ENCODE measurements around the gene VIPR2.

VIPR2 gene

GRCh38 chr7:159016591-159016990, 128.1 kb downstream of the VIPR2 start:
- DNase-seq (ENCODE audit: insufficient read length, low spot score) (no peak), FAIRE-seq (no peak)
- no peak for TF ChIP-seq POLR2AphosphoS5 (IDR thresholded peaks at IDR 0.05; ENCODE audit: low read depth, low read length)
- no peak for TF ChIP-seq SPI1 (IDR thresholded peaks at IDR 0.05; ENCODE audit: low read depth, low read length)
- no peak for TF ChIP-seq TAF1 (IDR thresholded peaks at IDR 0.05; ENCODE audit: low read depth, low read length)
- TF ChIP-seq POLR2A (IDR thresholded peaks at IDR 0.05; ENCODE audit: low read depth, low read length) = no peak
- no peak for TF ChIP-seq POU2F2 (IDR thresholded peaks at IDR 0.05; ENCODE audit: low read depth, low read length)
- no peak for TF ChIP-seq PAX5 (IDR thresholded peaks at IDR 0.05; ENCODE audit: insufficient read depth, low read length, severe bottlenecking)

- TF ChIP-seq POLR2AphosphoS5 (IDR thresholded peaks at IDR 0.05; ENCODE audit: low read depth, low read length) (no peak), POU2F2 (IDR thresholded peaks at IDR 0.05; ENCODE audit: low read depth, low read length) (no peak), SPI1 (IDR thresholded peaks at IDR 0.05; ENCODE audit: low read depth, low read length) (no peak), TAF1 (IDR thresholded peaks at IDR 0.05; ENCODE audit: low read depth, low read length) (no peak), PAX5 (IDR thresholded peaks at IDR 0.05; ENCODE audit: insufficient read depth, low read length, severe bottlenecking) (no peak), POLR2A (IDR thresholded peaks at IDR 0.05; ENCODE audit: low read depth, low read length) (no peak)
- no peak for FAIRE-seq
- no peak for DNase-seq (ENCODE audit: insufficient read length, low spot score)
Observed at GRCh38 chr7:159015454-159016410, 128.9 kb downstream of the VIPR2 start.

GRCh38 chr7:159015081-159015453, 129.6 kb downstream of the VIPR2 start:
- no peak for DNase-seq (ENCODE audit: insufficient read length, low spot score)
- FAIRE-seq = no peak
- TF ChIP-seq PAX5 (IDR thresholded peaks at IDR 0.05; ENCODE audit: insufficient read depth, low read length, severe bottlenecking) = no peak

- TF ChIP-seq POLR2A (IDR thresholded peaks at IDR 0.05; ENCODE audit: low read depth, low read length) = no peak
- TF ChIP-seq PAX5 (IDR thresholded peaks at IDR 0.05; ENCODE audit: insufficient read depth, low read length, severe bottlenecking) = no peak
- FAIRE-seq = no peak
- DNase-seq (ENCODE audit: insufficient read length, low spot score) = no peak
Observed at GRCh38 chr7:159014297-159015062, 130.2 kb downstream of the VIPR2 start.

- no peak for TF ChIP-seq SPI1 (IDR thresholded peaks at IDR 0.05; ENCODE audit: low read depth, low read length)
- TF ChIP-seq POLR2A (IDR thresholded peaks at IDR 0.05; ENCODE audit: low read depth, low read length) = no peak
- no peak for TF ChIP-seq TAF1 (IDR thresholded peaks at IDR 0.05; ENCODE audit: low read depth, low read length)
- no peak for TF ChIP-seq POU2F2 (IDR thresholded peaks at IDR 0.05; ENCODE audit: low read depth, low read length)
- no peak for DNase-seq (ENCODE audit: insufficient read length, low spot score)
- FAIRE-seq = no peak
Observed at GRCh38 chr7:159013825-159014289, 130.8 kb downstream of the VIPR2 start.

- TF ChIP-seq POU2F2 (IDR thresholded peaks at IDR 0.05; ENCODE audit: low read depth, low read length) (no peak), SPI1 (IDR thresholded peaks at IDR 0.05; ENCODE audit: low read depth, low read length) (no peak), PAX5 (IDR thresholded peaks at IDR 0.05; ENCODE audit: insufficient read depth, low read length, severe bottlenecking) (no peak), POLR2AphosphoS5 (IDR thresholded peaks at IDR 0.05; ENCODE audit: low read depth, low read length) (no peak), POLR2A (IDR thresholded peaks at IDR 0.05; ENCODE audit: low read depth, low read length) (no peak)
- DNase-seq (ENCODE audit: insufficient read length, low spot score) (no peak), FAIRE-seq (no peak)
Observed at GRCh38 chr7:159013181-159013690, 131.4 kb downstream of the VIPR2 start.

GRCh38 chr7:159012353-159013069, 132.2 kb downstream of the VIPR2 start:
- FAIRE-seq (no peak), DNase-seq (ENCODE audit: insufficient read length, low spot score) (no peak)
- TF ChIP-seq POLR2A (IDR thresholded peaks at IDR 0.05; ENCODE audit: low read depth, low read length) (no peak), SPI1 (IDR thresholded peaks at IDR 0.05; ENCODE audit: low read depth, low read length) (no peak), PAX5 (IDR thresholded peaks at IDR 0.05; ENCODE audit: insufficient read depth, low read length, severe bottlenecking) (no peak), TAF1 (IDR thresholded peaks at IDR 0.05; ENCODE audit: low read depth, low read length) (no peak), POLR2AphosphoS5 (IDR thresholded peaks at IDR 0.05; ENCODE audit: low read depth, low read length) (no peak), POU2F2 (IDR thresholded peaks at IDR 0.05; ENCODE audit: low read depth, low read length) (no peak)

- no peak for TF ChIP-seq POU2F2 (IDR thresholded peaks at IDR 0.05; ENCODE audit: low read depth, low read length)
- TF ChIP-seq TAF1 (IDR thresholded peaks at IDR 0.05; ENCODE audit: low read depth, low read length) = no peak
- TF ChIP-seq POLR2AphosphoS5 (IDR thresholded peaks at IDR 0.05; ENCODE audit: low read depth, low read length) = no peak
- TF ChIP-seq POLR2A (IDR thresholded peaks at IDR 0.05; ENCODE audit: low read depth, low read length) = no peak
- no peak for TF ChIP-seq SPI1 (IDR thresholded peaks at IDR 0.05; ENCODE audit: low read depth, low read length)
- no peak for TF ChIP-seq PAX5 (IDR thresholded peaks at IDR 0.05; ENCODE audit: insufficient read depth, low read length, severe bottlenecking)
- DNase-seq (ENCODE audit: insufficient read length, low spot score) (no peak), FAIRE-seq (no peak)
Observed at GRCh38 chr7:159011722-159012022, 133.0 kb downstream of the VIPR2 start.

GRCh38 chr7:159010937-159011721, 133.5 kb downstream of the VIPR2 start:
- FAIRE-seq (no peak), DNase-seq (ENCODE audit: insufficient read length, low spot score) (no peak)
- TF ChIP-seq SPI1 (IDR thresholded peaks at IDR 0.05; ENCODE audit: low read depth, low read length) = no peak
- no peak for TF ChIP-seq PAX5 (IDR thresholded peaks at IDR 0.05; ENCODE audit: insufficient read depth, low read length, severe bottlenecking)
